ENCODE results near the gene WDR73. TPM values are rescaled to one million over a fixed set of nuclear protein-coding genes. Genes with fewer than 3 reads are reported as not detected.
"Not testable (repeated sequence)": the region's sequence is repeated elsewhere in the genome, so short reads cannot be mapped to it uniquely, and the experiment has no call there.

WDR73 gene
- polyA plus RNA-seq (ENCODE audit: insufficient read depth in 1 of 5, insufficient read length in 5 of 5, low replicate concordance in 1 of 5): 10 to 100 TPM; 40.4 to 43.8 (median 42.3) TPM
- long read RNA-seq, donor 1, full-length matches to known transcripts: 10 of 28 reads
- long read RNA-seq, donor 1, partial matches to known transcripts: 18 of 28 reads
- long read RNA-seq, donor 1, other reads (novel, unspliced or antisense): 0 of 28 reads
- long read RNA-seq, donor 2, full-length matches to known transcripts: 4 of 12 reads
- long read RNA-seq, donor 2, partial matches to known transcripts: 8 of 12 reads
- long read RNA-seq, donor 2, other reads (novel, unspliced or antisense): 0 of 12 reads
- long read RNA-seq, donor 3, full-length matches to known transcripts: 11 of 25 reads
- long read RNA-seq, donor 3, partial matches to known transcripts: 14 of 25 reads
- long read RNA-seq, donor 3, other reads (novel, unspliced or antisense): 0 of 25 reads
- long read RNA-seq, donor 4, full-length matches to known transcripts: 9 of 17 reads
- long read RNA-seq, donor 4, partial matches to known transcripts: 8 of 17 reads
- long read RNA-seq, donor 4, other reads (novel, unspliced or antisense): 0 of 17 reads
- long read RNA-seq, donor 5, full-length matches to known transcripts: 9 of 30 reads
- long read RNA-seq, donor 5, partial matches to known transcripts: 21 of 30 reads
- long read RNA-seq, donor 5, other reads (novel, unspliced or antisense): 0 of 30 reads
- long read RNA-seq, donor 6, full-length matches to known transcripts: 17 of 27 reads
- long read RNA-seq, donor 6, partial matches to known transcripts: 10 of 27 reads
- long read RNA-seq, donor 6, other reads (novel, unspliced or antisense): 0 of 27 reads
- long read RNA-seq, donor 7, full-length matches to known transcripts: 10 of 41 reads
- long read RNA-seq, donor 7, partial matches to known transcripts: 31 of 41 reads
- long read RNA-seq, donor 7, other reads (novel, unspliced or antisense): 0 of 41 reads
- long read RNA-seq, donor 8, partial matches to known transcripts: 5 of 6 reads
- long read RNA-seq, donor 8, other reads (novel, unspliced or antisense): 0 of 6 reads

DNA sequence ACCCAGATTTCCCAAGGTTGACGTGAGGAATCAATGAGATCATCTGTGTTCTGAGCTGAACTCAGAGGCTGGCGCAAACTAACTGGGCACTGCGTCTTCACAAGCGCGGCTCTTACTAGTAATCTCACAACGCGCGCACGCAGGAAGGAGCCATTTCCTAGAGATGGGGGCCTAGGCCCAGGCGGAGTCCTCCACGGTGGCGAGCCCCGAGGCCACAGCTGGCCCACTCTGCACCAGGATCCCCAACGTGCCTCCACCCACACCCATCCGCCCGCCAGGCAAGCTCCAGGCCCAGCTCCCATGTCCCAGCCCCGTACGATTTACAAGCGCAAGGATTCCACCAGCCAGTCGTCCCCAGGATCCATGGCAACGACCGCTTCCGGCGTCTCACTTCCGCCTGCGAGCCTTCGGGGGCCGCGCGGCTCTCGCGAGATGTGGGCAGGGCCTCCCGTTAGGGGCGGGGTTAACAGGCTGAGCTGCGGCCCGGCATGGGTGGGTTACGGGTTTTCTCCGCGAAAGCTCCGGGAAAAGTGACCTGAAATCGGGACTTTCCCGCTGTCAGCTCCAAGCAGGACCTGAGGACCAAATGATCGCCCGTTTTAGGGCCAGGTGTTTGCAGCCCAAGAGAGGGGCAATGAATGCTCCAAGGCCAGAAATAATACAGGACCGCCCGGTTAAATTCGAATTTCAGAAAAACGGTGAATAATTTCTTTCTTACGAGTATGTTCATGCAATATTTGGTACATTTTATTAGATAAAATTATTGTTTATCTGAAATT lies at the start of gene WDR73:
Gene WDR73 (minus strand): TSS at position 374 of the 779 bp plus-strand sequence. CDS start 9 bp downstream, at position 365.
- peak; percentile 96 to 97 for DNase-seq

- no peak for DNase-seq
These were observed 49.7 kb upstream of the WDR73 start for GRCh38 chr15:84703808-84704207.

- DNase-seq: peak; percentile 67 to 70
These were observed 48.9 kb upstream of the WDR73 start for GRCh38 chr15:84702961-84703482.

GRCh38 chr15:84699538-84700191 lies 45.6 kb upstream of the WDR73 start:
- no peak for DNase-seq

DNA sequence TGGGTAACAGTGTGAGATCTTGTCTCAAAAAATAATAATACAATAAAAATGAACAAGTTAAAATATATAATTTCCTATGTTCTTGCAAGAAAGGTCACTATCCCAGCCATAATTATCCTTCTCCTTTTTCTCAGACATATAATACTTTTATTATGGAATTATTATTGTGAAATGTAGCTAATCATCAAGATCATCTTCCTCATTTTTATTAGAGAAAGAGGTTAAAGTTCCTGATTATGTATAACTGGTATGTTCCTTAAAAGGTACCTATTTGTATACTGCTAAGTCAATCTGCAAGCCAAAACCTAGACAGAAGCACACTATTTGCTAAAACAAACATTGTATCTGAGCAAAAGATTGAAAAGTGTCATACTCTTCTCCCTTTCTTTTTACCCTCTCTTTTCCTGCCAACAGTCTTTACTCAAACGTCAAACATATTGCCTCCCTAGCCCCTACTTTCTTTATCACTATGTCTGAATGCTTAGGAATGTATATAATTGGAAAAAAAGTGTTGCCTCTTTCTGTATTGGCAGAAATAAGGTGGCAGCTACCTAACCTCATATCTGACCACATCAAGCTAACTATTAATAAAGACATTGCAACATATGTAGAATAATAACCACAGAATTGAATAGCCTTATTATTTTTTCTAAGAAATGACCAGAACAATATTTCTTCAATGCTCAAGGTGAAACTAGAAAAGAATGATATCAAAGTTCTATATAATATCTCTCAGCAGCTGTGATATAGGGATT lies 43.3 kb upstream of the WDR73 start:
- no peak for DNase-seq

DNA sequence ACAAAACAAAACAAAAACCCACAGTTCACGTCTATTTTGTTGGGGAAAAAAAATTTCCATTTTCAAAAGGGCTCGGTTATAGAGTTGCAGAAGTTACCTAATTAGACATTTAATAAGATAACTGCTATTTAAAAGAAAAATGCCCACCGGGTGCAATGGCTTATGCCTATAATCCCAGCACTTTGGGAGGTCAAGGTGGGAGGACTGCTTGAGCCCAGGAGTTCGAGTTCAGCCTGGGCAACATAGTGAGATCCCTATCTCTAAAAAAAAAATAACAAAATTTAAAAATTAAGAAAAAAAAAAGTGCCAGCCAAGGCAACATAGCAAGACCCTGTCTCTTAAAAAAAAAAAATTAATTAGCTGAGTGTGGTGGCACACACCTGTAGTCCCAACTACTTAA lies 42.7 kb upstream of the WDR73 start:
- no peak for DNase-seq

DNA sequence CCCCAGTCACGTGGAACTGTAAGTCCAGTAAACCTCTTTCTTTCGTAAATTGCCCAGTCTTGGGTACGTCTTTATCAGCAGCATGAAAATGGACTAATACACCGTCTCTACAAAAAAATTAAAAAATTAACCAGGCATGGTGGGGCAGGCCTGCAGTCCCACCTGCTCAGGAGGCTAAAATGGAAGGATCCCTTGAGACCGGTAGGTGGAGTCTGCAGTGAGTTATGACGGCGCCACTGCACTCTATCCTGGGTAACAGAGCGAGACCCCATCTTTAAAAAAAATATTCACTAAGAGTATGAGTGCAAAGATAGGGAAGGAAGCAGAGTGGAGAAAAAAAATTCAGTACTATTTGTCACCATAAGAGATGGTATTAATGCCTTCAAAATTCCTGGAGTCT lies 36.3 kb upstream of the WDR73 start:
- no peak for DNase-seq

- no peak for DNase-seq
These were observed 35.8 kb upstream of the WDR73 start for GRCh38 chr15:84689858-84690257.

DNA sequence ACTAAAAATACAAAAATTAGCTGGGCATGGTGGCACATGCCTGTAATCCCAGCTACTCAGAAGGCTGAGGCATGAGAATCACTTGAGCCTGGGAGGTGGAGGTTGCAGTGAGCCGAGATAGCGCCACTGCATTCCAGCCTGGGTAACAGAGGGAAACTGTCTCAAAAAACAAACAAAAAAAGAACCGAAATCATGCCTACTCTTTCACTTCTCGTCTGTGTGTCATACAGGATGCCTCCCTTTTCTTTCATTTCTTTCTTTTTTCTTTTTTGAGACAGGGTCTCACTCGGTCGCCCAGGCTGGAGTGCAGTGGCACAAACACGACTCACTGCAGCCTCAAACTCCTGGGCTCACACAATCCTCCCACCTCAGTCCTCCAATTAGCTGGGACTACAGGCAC lies 32.4 kb upstream of the WDR73 start:
- DNase-seq: not testable (repeated sequence)

DNA sequence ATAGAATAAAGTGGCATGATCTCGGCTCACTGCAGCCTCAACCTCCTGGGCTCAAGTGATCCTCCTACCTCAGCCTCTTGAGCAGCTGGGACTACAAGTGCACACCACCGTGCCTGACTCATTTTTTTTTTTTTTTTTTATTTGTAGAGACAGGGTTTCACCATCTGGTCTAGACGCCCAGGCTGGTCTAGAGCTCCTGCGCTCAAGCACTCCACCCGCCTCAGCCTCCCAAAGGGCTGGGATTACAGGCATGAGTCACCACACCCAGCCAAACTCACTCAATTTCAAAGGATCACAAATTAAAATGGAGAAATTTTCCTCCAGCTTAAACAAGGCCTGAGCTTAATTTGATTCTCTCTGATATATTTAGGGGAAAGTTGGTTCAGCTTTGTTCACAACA lies 31.2 kb upstream of the WDR73 start:
- no peak for DNase-seq

- no peak for DNase-seq
These were observed 30.0 kb upstream of the WDR73 start for GRCh38 chr15:84684092-84684491.

DNA sequence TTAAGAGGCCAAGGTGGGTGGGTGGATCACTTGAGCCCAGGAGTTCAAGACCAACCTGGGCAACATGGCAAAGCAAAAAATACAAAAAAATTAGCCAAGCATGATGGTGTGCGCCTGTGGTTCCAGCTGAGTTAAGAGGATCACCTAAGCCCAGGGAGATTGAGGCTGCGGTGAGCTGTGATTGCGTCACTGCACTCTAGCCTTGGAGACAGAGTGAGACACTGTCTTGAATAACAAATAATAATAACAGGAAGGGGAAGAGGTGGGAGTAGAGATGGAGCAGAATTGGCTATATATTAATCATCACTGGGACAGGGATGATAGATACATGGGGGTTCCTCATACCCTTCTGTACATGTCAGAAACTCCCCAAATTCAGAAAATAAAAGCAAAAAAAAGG lies 27.7 kb upstream of the WDR73 start:
- no peak for DNase-seq

DNA sequence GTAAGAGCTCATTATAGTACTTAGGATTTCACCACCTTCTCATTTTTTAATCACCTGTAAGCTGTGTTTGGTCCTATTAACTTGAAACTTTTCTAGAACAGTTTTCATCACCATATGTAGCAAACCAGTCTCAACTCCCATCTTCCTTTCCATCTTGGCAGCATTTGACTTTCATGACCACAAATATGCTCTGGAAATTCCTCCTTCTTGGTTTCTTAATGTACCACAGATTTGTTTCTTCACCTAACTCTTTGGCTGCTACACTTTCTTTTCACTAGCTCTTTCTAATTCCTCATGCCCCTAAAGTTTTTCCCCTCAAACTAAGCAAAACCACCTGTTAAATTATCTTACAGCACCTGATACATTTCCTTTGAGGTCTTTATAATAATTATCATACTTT lies 17.1 kb upstream of the WDR73 start:
- no peak for DNase-seq

- no peak for DNase-seq
These were observed 15.6 kb upstream of the WDR73 start for GRCh38 chr15:84669726-84670125.

DNA sequence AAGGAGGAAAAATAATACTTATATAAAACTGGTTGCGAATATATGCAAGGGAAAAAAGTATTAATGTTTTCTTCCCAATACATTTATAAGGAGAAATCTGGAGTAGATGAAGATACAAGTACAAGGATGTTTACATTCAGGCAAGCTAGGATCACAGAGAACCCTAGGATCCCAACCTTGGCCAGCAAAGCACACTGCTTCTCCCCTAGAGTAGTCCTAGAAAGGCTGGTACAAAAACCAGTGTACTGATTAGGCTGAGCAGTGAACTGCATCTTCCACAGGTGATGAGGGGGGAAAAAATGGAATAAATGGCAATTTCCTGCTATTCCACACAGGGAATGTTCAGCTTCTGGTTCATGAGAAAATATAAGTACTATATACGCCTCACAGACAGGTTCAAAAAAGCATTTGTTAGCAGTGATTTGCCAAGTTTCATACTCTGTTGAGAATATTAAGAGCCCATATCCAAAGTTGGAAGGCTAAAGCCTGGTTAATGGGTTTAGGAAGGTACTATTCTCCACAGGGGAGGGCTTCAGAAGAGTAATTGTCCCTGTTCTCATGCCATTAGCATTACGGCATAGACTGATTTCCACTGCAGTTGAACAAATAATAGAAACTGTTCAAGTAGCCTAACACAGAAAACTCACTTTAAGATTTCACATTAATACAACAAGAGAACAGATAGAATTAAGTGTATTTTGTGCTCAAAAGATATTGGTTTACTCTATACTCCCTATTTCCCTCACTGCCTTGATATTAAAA lies 14.3 kb upstream of the WDR73 start:
- DNase-seq: no peak

- DNase-seq: no peak
These were observed 12.3 kb upstream of the WDR73 start for GRCh38 chr15:84666373-84666772.

GRCh38 chr15:84661001-84661400 lies 6.9 kb upstream of the WDR73 start:
- DNase-seq: no peak

- DNase-seq: no peak
These were observed 6.1 kb upstream of the WDR73 start for GRCh38 chr15:84659904-84660781.
